AG04450 (cell line): ENCODE data around the gene TAF4B. TPM values are rescaled to one million over a fixed set of nuclear protein-coding genes. Genes with fewer than 3 reads are reported as not detected.

ENCODE experiments used
- CTCF ChIA-PET: fragments of 300-600, 350-600 bp; formaldehyde crosslinking; extraction: SDS; loops from one replicate; lab custom pipeline; 2022; ENCODE audit warnings: antibody characterized with exemption, inconsistent platforms; lab: Charles Lee
- POLR2A ChIA-PET: fragments of 350-600 bp; formaldehyde crosslinking; extraction: SDS; loops from one replicate; lab custom pipeline; 2021; ENCODE audit warnings: antibody characterized with exemption, inconsistent platforms; lab: Yijun Ruan, JAX
- DNase-seq: peaks from one replicate; pipeline ENCODE4 v3.0.0-alpha.2; 2011; ENCODE audit warnings: low read depth, low spot score
- H3K27ac ChIP-seq: one replicate; pipeline ENCODE4 v1.5.1; 2012; ENCODE audit warnings: low read depth, low read length, control low read depth
- H3K27me3 ChIP-seq: one replicate; pipeline ENCODE4 v1.6.0; 2012; ENCODE audit warnings: low read length; ENCODE audit not compliant: control insufficient read depth, insufficient read depth
- H3K4me3 ChIP-seq: 2 replicates; pipeline ENCODE4 v1.5.1; 2011; ENCODE audit warnings: mild to moderate bottlenecking, low read depth, low read length, control low read depth
- H3K9me3 ChIP-seq: 2 replicates; pipeline ENCODE4 v1.5.1; 2012; ENCODE audit warnings: low read length; ENCODE audit not compliant: control insufficient read depth, insufficient read depth
- CTCF ChIP-seq: IDR thresholded peaks from 2 replicates; pipeline ENCODE4 v1.5.1; 2011; ENCODE audit warnings: low read depth, low read length, control low read depth, inconsistent platforms
- polyA plus RNA-seq: library from polyadenylated mRNA; depleted of rRNA; stranded (reverse); fragments of >200 nt; gene quantifications from 2 replicates; pipeline ENCODE4 v1.2.3, GENCODE V29; 2011

Gene TAF4B
- polyA plus RNA-seq, 1 experiment: 0.40 TPM

GRCh38 chr18:26403491-26403890, 177.2 kb downstream of the TAF4B start:
- POLR2A ChIA-PET: no interaction called here
- Histone ChIP-seq H3K27me3 (peaks cover 2% of the 10 kb centered on the region), H3K4me3 (no peak overlapping the region), H3K9me3 (no peaks in the 10 kb centered on the region), H3K27ac (no peak overlapping the region)
- no peak for DNase-seq
- TF ChIP-seq CTCF: no peak
- CTCF ChIA-PET: interaction anchor here (1.4 kb wide), 1 partner anchor 20 kb away, joined by 3 read pairs; no protein-coding TSS in a partner anchor

GRCh38 chr18:26405190-26405801, 179.1 kb downstream of the TAF4B start:
- CTCF ChIA-PET: interaction anchor here (0.7 to 2.2 kb wide), 11 partner anchors 22 to 252 kb away, joined by 3 to 9 read pairs (median 4); no protein-coding TSS in a partner anchor
- peak; percentile 57 for TF ChIP-seq CTCF
- Histone ChIP-seq H3K27me3 (peaks cover 2% of the 10 kb centered on the region), H3K9me3 (no peaks in the 10 kb centered on the region), H3K27ac (no peak overlapping the region), H3K4me3 (no peak overlapping the region)
- POLR2A ChIA-PET: no interaction called here
- no peak for DNase-seq

- DNase-seq: no peak
- POLR2A ChIA-PET: no interaction called here
- H3K9me3 ChIP-seq: no peaks in the 10 kb centered on the region
- CTCF ChIA-PET: interaction anchor here (0.7 to 2.2 kb wide), 7 partner anchors 23 to 243 kb away, joined by 3 to 9 read pairs (median 4); no protein-coding TSS in a partner anchor
- H3K4me3 ChIP-seq: no peak overlapping the region
- TF ChIP-seq CTCF: no peak
- H3K27me3 ChIP-seq: peaks cover 2% of the 10 kb centered on the region
- no peak overlapping the region for H3K27ac ChIP-seq
Observed at GRCh38 chr18:26406324-26406723, 180.1 kb downstream of the TAF4B start.

- TF ChIP-seq CTCF: no peak
- no peaks in the 10 kb centered on the region for H3K9me3 ChIP-seq
- DNase-seq: no peak
- ChIA-PET POLR2A (no interaction called here), CTCF (interaction anchor here (1.3 to 1.7 kb wide), 3 partner anchors 23 to 242 kb away, joined by 4 to 6 read pairs (median 6); no protein-coding TSS in a partner anchor)
- H3K4me3 ChIP-seq: no peak overlapping the region
- H3K27ac ChIP-seq: no peak overlapping the region
- H3K27me3 ChIP-seq: peaks cover 2% of the 10 kb centered on the region
Observed at GRCh38 chr18:26406854-26407517, 180.7 kb downstream of the TAF4B start.
